Spleen (tissue), 11 donors: Measurements from ENCODE around the gene PLEKHD1. TPM values are rescaled to one million over a fixed set of nuclear protein-coding genes. Genes with fewer than 3 reads are reported as not detected.

Source experiments
- DNase-seq: peaks from one replicate; pipeline ENCODE4 v3.0.0-alpha.2; 2020
- H3K27ac ChIP-seq, 8 donors: fragments of 200-600 bp; sonication (generic) in 7 of 8; 1 replicate in 4 of 8; 2 replicates in 4 of 8; pipeline versions ENCODE4 v1.5.0 to v1.8.0; 2016 to 2021; ENCODE audit warnings: inconsistent platforms in 4 of 8, mild to moderate bottlenecking in 4 of 8, moderate library complexity in 1 of 8
- H3K27me3 ChIP-seq, 7 donors: fragments of 200-600 bp; sonication (generic) in 6 of 7; replicated peaks in 1 of 7; 1 replicate in 4 of 7; 2 replicates in 3 of 7; pipeline versions ENCODE4 v1.5.0 to v1.8.0; 2016 to 2021; ENCODE audit warnings: inconsistent platforms in 3 of 7, mild to moderate bottlenecking in 1 of 7
- H3K36me3 ChIP-seq, 6 donors: fragments of 200-600 bp; sonication (generic) in 5 of 6; 1 replicate in 4 of 6; 2 replicates in 2 of 6; pipeline versions ENCODE4 v1.5.0 to v1.8.0; 2016 to 2021; ENCODE audit warnings: inconsistent platforms in 2 of 6
- H3K4me1 ChIP-seq, 6 donors: fragments of 200-600 bp; sonication (generic) in 5 of 6; 1 replicate in 3 of 6; 2 replicates in 3 of 6; pipeline versions ENCODE4 v1.5.0 to v1.8.0; 2016 to 2021; ENCODE audit warnings: inconsistent platforms in 3 of 6
- H3K4me3 ChIP-seq, 8 donors: fragments of 200-600 bp; sonication (generic) in 7 of 8; 1 replicate in 4 of 8; 2 replicates in 4 of 8; pipeline versions ENCODE4 v1.5.0 to v1.8.0; 2016 to 2021; ENCODE audit warnings: inconsistent platforms in 4 of 8, mild to moderate bottlenecking in 4 of 8, moderate library complexity in 2 of 8
- H3K9me3 ChIP-seq, 8 donors: fragments of 200-600 bp; sonication (generic) in 7 of 8; 1 replicate in 4 of 8; 2 replicates in 4 of 8; pipeline versions ENCODE4 v1.5.0 to v1.8.0; 2016 to 2021; ENCODE audit warnings: inconsistent platforms in 4 of 8
- POLR2A ChIP-seq, 3 donors: fragments of 450-650 bp; IDR thresholded peaks; one replicate each; pipeline ENCODE4 v1.5.1; 2017; ENCODE audit warnings: antibody characterized with exemption in 3 of 3, mild to moderate bottlenecking in 1 of 3
- POLR2AphosphoS5 ChIP-seq, 3 donors: sonication (generic); formaldehyde crosslinking; IDR thresholded peaks; one replicate each; pipeline ENCODE4 v1.5.1; 2017; ENCODE audit warnings: antibody characterized with exemption in 3 of 3
- WGBS, 5 donors: extraction: QIAGEN DNeasy Blood & Tissue Kit in 3 of 5; methylation state at CpG; one replicate each; pipeline versions ENCODE4 v1.1.5 to v1.1.7; 2013 to 2018; 5-methylcytosine and 5-hydroxymethylcytosine counted together
- intact Hi-C: fragments of 100-400 bp; cut with DNase I; formaldehyde crosslinking; loops from one replicate; pipeline ENCODE4 v1.15.0; 2023; ENCODE audit warnings: low total_unique reads
- polyA plus RNA-seq, 3 donors: library from polyadenylated mRNA; stranded (reverse); fragments of 200-250 nt; gene quantifications; one replicate each; pipeline ENCODE4 v1.2.1, GENCODE V29; 2013
- total RNA-seq, 7 donors: library from RNA; depleted of rRNA in 3 of 7; stranded (reverse); fragments of >200 nt in 3 of 7; fragmentation: NEBNext Ultra II Directional in 4 of 7; extraction: Animal tissue kit (Norgen Biotek cat#: 25700) in 4 of 7; gene quantifications; one replicate each; pipeline versions ENCODE4 v1.1.0 to v1.2.1, GENCODE V29; 2016 to 2021
- TF ChIP-seq, protein P1 (sequence below), 11 experiments: fragments of 200-600 bp in 7 of 11; fragments of 450-650 bp in 4 of 11; sonication (generic) in 4 of 11; IDR thresholded peaks in 8 of 11; conservative IDR thresholded peaks in 3 of 11; 1 replicate in 7 of 11; 2 replicates in 4 of 11; pipeline versions ENCODE4 v1.4.0 to v1.8.0; 2016 to 2021; ENCODE audit warnings: antibody characterized with exemption in 11 of 11, inconsistent platforms in 4 of 11, mild to moderate bottlenecking in 1 of 11
- donor health status: healthy with polysubstance abuse.
- donor health status: DM: no; HTN: no; CAD: no; lungs with moderate emphysema.
- donor health status: DM: no; HTN: no; CAD: no.
- donor health status: Bipolar disorder and iron deficiency.
- donor health status: healthy.
- donor health status: DM: no; HTN: no; CAD: no.
- donor health status: DM: yes; HTN: yes; CAD: no.

Gene PLEKHD1
- total and polyA plus RNA-seq, 10 donors: 0.06 to 0.46 (median 0.17) TPM; not detected in 1

GRCh38 chr14:69485701-69486100 is 1.2 kb downstream of the PLEKHD1 start:
- Histone ChIP-seq H3K4me3 (no peak overlapping the region), H3K27ac (no peak overlapping the region), H3K9me3 (no peaks in the 10 kb centered on the region), H3K27me3 (peaks cover 13 to 66% (median 34%) of the 10 kb centered on the region in 7 donors), H3K36me3 (no peaks in the 10 kb centered on the region), H3K4me1 (peaks cover 9 to 21% (median 18%) of the 10 kb centered on the region in 6 donors)
- WGBS, 5 donors: 74 to 85% (median 83%) methylated on average over 6 of the region's 6 CpGs
- intact Hi-C loops: no loop called here
- TF ChIP-seq POLR2AphosphoS5 (IDR thresholded peaks at IDR 0.05): no peak
- TF ChIP-seq, protein P1, sequence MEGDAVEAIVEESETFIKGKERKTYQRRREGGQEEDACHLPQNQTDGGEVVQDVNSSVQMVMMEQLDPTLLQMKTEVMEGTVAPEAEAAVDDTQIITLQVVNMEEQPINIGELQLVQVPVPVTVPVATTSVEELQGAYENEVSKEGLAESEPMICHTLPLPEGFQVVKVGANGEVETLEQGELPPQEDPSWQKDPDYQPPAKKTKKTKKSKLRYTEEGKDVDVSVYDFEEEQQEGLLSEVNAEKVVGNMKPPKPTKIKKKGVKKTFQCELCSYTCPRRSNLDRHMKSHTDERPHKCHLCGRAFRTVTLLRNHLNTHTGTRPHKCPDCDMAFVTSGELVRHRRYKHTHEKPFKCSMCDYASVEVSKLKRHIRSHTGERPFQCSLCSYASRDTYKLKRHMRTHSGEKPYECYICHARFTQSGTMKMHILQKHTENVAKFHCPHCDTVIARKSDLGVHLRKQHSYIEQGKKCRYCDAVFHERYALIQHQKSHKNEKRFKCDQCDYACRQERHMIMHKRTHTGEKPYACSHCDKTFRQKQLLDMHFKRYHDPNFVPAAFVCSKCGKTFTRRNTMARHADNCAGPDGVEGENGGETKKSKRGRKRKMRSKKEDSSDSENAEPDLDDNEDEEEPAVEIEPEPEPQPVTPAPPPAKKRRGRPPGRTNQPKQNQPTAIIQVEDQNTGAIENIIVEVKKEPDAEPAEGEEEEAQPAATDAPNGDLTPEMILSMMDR (IDR thresholded peaks at IDR 0.05 in 8 of 11, conservative IDR thresholded peaks at IDR 0.05 in 3 of 11): no peak
- no peak for TF ChIP-seq POLR2A (IDR thresholded peaks at IDR 0.05)
- DNase-seq: no peak

DNA sequence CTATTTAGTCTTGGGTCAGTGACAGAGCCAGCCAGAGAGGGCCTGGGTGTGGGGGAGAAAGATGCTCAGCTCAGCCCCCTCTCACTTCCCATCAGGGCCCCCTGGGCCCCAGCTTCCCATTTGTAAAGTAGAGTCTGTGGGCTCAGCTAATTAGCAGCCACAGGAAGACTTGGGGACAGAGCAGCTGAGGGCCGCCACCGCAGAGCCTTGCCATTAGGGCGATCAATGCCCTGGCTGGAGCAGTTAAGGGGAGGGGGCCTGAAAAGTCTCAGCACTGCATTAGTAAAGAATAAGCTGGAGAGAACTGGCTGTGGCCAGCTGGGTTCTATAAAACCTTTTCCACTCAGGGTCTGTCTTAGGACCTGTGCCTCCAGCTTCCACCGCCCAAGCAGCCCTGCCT is 2.7 kb downstream of the PLEKHD1 start:
- no peaks in the 10 kb centered on the region for H3K9me3 ChIP-seq
- 71 to 91% (median 80%) methylated on average over 3 to 4 of the region's 4 CpGs for WGBS, 5 donors
- DNase-seq: no peak
- H3K4me1 ChIP-seq: peaks cover 9 to 21% (median 18%) of the 10 kb centered on the region in 6 donors
- intact Hi-C loops: no loop called here
- no peak overlapping the region for H3K27ac ChIP-seq
- TF ChIP-seq POLR2A (IDR thresholded peaks at IDR 0.05) (no peak), POLR2AphosphoS5 (IDR thresholded peaks at IDR 0.05) (no peak)
- TF ChIP-seq, protein P1 (IDR thresholded peaks at IDR 0.05 in 8 of 11, conservative IDR thresholded peaks at IDR 0.05 in 3 of 11): no peak
- peaks cover 13 to 65% (median 34%) of the 10 kb centered on the region in 7 donors for H3K27me3 ChIP-seq
- H3K36me3 ChIP-seq: no peaks in the 10 kb centered on the region
- no peak overlapping the region for H3K4me3 ChIP-seq

- TF ChIP-seq POLR2A (IDR thresholded peaks at IDR 0.05): no peak
- no peak for DNase-seq
- Histone ChIP-seq H3K4me3 (no peak overlapping the region), H3K27ac (no peak overlapping the region), H3K36me3 (no peaks in the 10 kb centered on the region), H3K27me3 (peaks cover 13 to 63% (median 34%) of the 10 kb centered on the region in 7 donors), H3K4me1 (peaks cover 9 to 21% (median 18%) of the 10 kb centered on the region in 6 donors), H3K9me3 (no peaks in the 10 kb centered on the region)
- intact Hi-C loops: no loop called here
- WGBS, 5 donors: 53 to 77% (median 68%) methylated on average over 4 of the region's 4 CpGs
Observed at GRCh38 chr14:69487771-69488170, 3.2 kb downstream of the PLEKHD1 start.

GRCh38 chr14:69489495-69489894 is 5.0 kb downstream of the PLEKHD1 start:
- H3K36me3 ChIP-seq: no peaks in the 10 kb centered on the region
- no peak for DNase-seq
- H3K27me3 ChIP-seq: peaks cover 4 to 46% (median 21%) of the 10 kb centered on the region in 7 donors
- no peaks in the 10 kb centered on the region for H3K9me3 ChIP-seq
- no peak overlapping the region for H3K27ac ChIP-seq
- intact Hi-C loops: no loop called here
- peaks cover 6 to 10% (median 8%) of the 10 kb centered on the region in 6 donors for H3K4me1 ChIP-seq
- no peak for TF ChIP-seq POLR2AphosphoS5 (IDR thresholded peaks at IDR 0.05)
- TF ChIP-seq POLR2A (IDR thresholded peaks at IDR 0.05): no peak
- TF ChIP-seq, protein P1 (IDR thresholded peaks at IDR 0.05 in 8 of 11, conservative IDR thresholded peaks at IDR 0.05 in 3 of 11): no peak
- no peak overlapping the region for H3K4me3 ChIP-seq
